Adipocyte (in vitro differentiated cells): ENCODE results near the gene CFTR.
"Not testable (repeated sequence)": the region's sequence is repeated elsewhere in the genome, so short reads cannot be mapped to it uniquely, and the experiment has no call there.

Experiments
- DNase-seq: peaks from one replicate; pipeline ENCODE4 v3.0.0-alpha.2; 2015; ENCODE audit warnings: low read depth
- H3K27me3 ChIP-seq: replicated peaks from 2 replicates; pipeline ENCODE4 v1.7.0; 2013; ENCODE audit warnings: mild to moderate bottlenecking, low read length, moderate library complexity; ENCODE audit not compliant: control insufficient read depth, insufficient read depth
- H3K36me3 ChIP-seq: 2 replicates; pipeline ENCODE4 v1.7.0; 2013; ENCODE audit warnings: low read length, mild to moderate bottlenecking, moderate library complexity; ENCODE audit not compliant: control insufficient read depth, insufficient read depth, severe bottlenecking
- H3K4me1 ChIP-seq: 2 replicates; pipeline ENCODE4 v1.7.0; 2013; ENCODE audit warnings: mild to moderate bottlenecking, low read length, moderate library complexity; ENCODE audit not compliant: control insufficient read depth, insufficient read depth
- H3K4me3 ChIP-seq: 2 replicates; pipeline ENCODE4 v1.7.0; 2013; ENCODE audit warnings: mild to moderate bottlenecking, low read length, moderate library complexity
- H3K9ac ChIP-seq: 2 replicates; pipeline ENCODE4 v1.7.0; 2013; ENCODE audit warnings: mild to moderate bottlenecking, low read length, moderate library complexity
- H3K9me3 ChIP-seq: 2 replicates; pipeline ENCODE4 v1.7.0; 2013; ENCODE audit warnings: mild to moderate bottlenecking, low read length, moderate library complexity; ENCODE audit not compliant: control insufficient read depth

The CFTR gene

GRCh38 chr7:117479225-117480054, at the start of gene CFTR:
TSS of gene CFTR (plus strand) at chr7:117480025. CDS start at chr7:117480095, 70 bp downstream.
- Histone ChIP-seq H3K4me1 (no peaks in the 10 kb centered on the region), H3K4me3 (peak within 1 kb of the TSS; percentile 77), H3K27me3 (peaks cover 29% of the 10 kb centered on the region), H3K36me3 (no peaks in the 10 kb centered on the region), H3K9me3 (no peaks in the 10 kb centered on the region), H3K9ac (no peak within 1 kb of the TSS)
- DNase-seq = peak; percentile 2

DNA sequence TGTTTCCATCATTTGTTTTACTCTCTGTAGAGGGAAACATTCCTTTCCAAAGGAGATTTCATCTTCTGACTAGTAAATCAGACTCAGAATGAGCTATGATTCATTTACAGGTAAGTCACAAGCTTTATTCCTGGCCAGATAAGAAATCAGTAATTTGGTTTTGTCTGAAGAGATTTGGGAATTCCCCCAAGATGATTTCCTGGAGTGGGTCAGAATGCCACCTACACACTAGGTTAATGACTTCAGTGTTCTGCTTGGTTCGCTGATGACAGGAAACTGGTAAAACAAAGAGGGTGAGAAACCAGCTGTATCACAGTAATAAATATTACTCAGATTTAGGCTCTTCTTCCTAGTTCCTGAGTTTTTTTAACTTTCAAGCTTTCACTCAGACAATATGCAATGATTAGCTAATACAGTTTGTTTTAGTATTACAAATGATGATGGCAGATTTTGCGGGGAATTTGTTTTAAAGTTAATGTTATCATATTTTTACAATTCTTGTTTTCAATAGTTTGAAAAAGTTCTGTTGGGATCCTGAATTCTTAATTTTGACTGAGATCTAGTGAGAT, 44.3 kb upstream of the CFTR start:
- no peak for DNase-seq
- Histone ChIP-seq H3K9me3 (peaks cover 5% of the 10 kb centered on the region), H3K27me3 (no peaks in the 10 kb centered on the region), H3K4me1 (no peaks in the 10 kb centered on the region), H3K36me3 (no peaks in the 10 kb centered on the region), H3K4me3 (no peak overlapping the region), H3K9ac (no peak overlapping the region)

GRCh38 chr7:117444646-117445045, 35.2 kb upstream of the CFTR start:
- Histone ChIP-seq H3K4me1 (peaks cover 5% of the 10 kb centered on the region), H3K27me3 (peaks cover 2% of the 10 kb centered on the region), H3K36me3 (no peaks in the 10 kb centered on the region), H3K9ac (no peak overlapping the region), H3K4me3 (no peak overlapping the region), H3K9me3 (peaks cover 1% of the 10 kb centered on the region)
- DNase-seq = no peak

DNA sequence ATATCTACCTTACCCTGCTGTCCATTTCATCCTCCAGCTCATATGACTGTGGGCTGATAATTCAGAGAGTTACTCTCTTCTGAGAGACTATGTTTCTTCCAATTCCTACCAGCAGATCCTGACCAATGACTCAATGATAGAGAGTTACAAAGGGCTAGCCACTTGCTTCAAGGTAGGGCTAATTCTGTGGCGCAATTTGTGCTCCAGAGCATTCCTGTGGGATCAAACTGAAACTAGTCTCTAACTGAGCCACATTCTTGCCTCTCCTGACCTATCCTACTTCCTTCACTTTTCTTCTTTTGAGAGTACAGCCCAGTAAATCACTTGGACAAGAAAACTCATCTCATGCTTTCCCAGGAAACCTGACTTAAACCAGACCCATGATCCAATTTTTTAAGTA, 34.6 kb upstream of the CFTR start:
- Histone ChIP-seq H3K4me3 (no peak overlapping the region), H3K9ac (no peak overlapping the region), H3K4me1 (peaks cover 5% of the 10 kb centered on the region), H3K36me3 (no peaks in the 10 kb centered on the region), H3K27me3 (peaks cover 3% of the 10 kb centered on the region), H3K9me3 (peaks cover 7% of the 10 kb centered on the region)
- no peak for DNase-seq

GRCh38 chr7:117446220-117446815, 33.5 kb upstream of the CFTR start:
- Histone ChIP-seq H3K9ac (no peak overlapping the region), H3K27me3 (peaks cover 3% of the 10 kb centered on the region), H3K36me3 (no peaks in the 10 kb centered on the region), H3K4me1 (peaks cover 5% of the 10 kb centered on the region), H3K9me3 (peaks cover 16% of the 10 kb centered on the region), H3K4me3 (no peak overlapping the region)
- no peak for DNase-seq

DNA sequence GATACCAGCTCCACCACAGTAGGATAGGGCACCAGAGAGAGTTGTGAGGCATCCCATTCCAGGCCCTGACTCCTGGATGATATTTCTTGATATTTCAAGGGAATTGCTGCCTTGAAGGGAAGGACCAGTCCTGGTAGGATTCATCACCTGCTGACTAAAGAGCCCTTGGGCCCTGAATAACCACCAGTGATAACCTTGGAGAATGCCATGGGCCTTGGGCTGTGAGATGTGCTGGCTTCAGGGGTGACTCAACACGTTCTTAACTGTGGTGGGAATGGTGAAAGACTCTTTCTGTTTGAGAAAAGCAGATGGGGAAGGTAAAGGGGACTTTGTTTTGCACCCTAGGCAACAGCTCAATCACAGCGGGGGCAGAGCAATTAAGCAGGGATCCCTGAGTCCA, 31.2 kb upstream of the CFTR start:
- Histone ChIP-seq H3K4me3 (no peak overlapping the region), H3K27me3 (peaks cover 3% of the 10 kb centered on the region), H3K36me3 (no peaks in the 10 kb centered on the region), H3K9me3 (peaks cover 24% of the 10 kb centered on the region), H3K9ac (no peak overlapping the region), H3K4me1 (peaks cover 5% of the 10 kb centered on the region)
- no peak for DNase-seq

DNA sequence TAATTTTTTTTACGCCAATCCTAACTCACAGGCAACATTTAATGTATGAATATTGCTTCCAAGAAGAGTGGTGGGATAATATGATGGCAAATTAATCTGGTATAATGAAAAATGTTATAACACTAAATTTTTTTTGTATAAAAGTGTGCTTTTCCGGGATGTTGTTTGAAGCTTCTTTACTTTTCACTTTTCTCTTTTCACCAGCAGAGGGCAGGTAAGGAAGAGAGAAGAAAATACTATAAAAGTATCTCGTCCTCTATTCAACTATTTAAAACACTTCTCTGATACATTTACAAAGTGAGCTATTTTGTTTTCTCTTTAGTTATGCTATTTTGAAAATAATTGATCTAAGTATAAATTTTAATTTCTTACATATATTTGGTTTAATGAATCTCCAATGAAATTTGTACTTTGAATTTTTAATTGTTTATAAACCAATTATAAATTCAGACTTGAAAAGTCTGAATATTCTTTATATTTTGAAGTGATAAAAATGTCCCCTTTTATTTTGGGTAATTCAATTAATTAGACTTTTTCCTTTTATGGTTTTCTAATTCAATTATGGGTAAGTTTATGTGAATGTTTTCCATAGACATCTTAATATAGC, 20.7 kb upstream of the CFTR start:
- Histone ChIP-seq H3K27me3 (no peaks in the 10 kb centered on the region), H3K4me1 (peaks cover 9% of the 10 kb centered on the region), H3K36me3 (no peaks in the 10 kb centered on the region), H3K9me3 (no peaks in the 10 kb centered on the region), H3K4me3 (no peak overlapping the region), H3K9ac (no peak overlapping the region)
- DNase-seq = peak; percentile 83

GRCh38 chr7:117459735-117460134, 20.1 kb upstream of the CFTR start:
- no peaks in the 10 kb centered on the region for H3K9me3 ChIP-seq
- H3K4me3 ChIP-seq = no peak overlapping the region
- no peaks in the 10 kb centered on the region for H3K36me3 ChIP-seq
- no peak overlapping the region for H3K9ac ChIP-seq
- no peak for DNase-seq
- no peaks in the 10 kb centered on the region for H3K27me3 ChIP-seq
- H3K4me1 ChIP-seq = peaks cover 9% of the 10 kb centered on the region

DNA sequence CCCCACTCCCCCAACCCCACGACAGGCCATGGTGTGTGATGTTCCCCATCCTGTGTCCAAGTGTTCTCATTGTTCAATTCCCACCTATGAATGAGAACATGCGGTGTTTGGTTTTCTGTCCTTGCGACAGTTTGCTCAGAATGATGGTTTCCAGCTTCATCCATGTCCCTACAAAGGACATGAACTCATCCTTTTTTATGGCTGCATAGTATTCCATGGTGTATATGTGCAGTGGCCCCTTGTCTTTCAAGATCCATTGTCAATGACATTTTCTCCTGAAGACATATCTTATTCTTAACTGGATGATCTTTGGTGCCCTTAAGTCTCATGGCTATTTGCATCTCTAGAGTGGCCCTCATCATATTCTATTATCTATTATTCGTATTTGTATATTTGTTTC, 19.0 kb upstream of the CFTR start:
- H3K36me3 ChIP-seq, DNase-seq, H3K9ac ChIP-seq, H3K4me1 ChIP-seq, H3K9me3 ChIP-seq, H3K4me3 ChIP-seq, H3K27me3 ChIP-seq: not testable (repeated sequence)

GRCh38 chr7:117468174-117468573, 11.7 kb upstream of the CFTR start:
- H3K9ac ChIP-seq = no peak overlapping the region

DNA sequence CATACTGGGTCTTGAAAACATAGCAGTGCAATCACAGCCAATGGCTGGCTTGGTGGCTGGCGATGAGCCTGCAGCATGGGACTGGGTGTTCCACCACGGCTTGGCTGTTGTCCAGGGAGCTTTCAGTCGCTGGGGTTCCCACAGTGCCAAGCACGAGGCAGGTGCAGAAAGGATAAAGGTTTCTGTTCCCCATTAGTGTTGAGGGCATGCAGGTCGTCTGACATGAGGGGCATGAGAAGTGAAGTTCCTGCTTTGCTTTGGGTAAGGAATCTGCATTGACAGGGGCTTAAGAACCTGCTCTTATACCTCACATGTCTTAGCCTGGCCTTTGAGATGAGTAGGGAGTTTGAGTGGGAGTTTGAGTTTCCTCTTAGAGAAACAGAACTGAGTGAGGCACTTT, 9.0 kb upstream of the CFTR start:
- no peak overlapping the region for H3K4me3 ChIP-seq
- DNase-seq = no peak
- no peaks in the 10 kb centered on the region for H3K4me1 ChIP-seq
- H3K9me3 ChIP-seq = no peaks in the 10 kb centered on the region
- H3K9ac ChIP-seq = no peak overlapping the region
- no peaks in the 10 kb centered on the region for H3K36me3 ChIP-seq
- H3K27me3 ChIP-seq = no peaks in the 10 kb centered on the region

More at GRCh38 chr7:117468174-117468573, 11.7 kb upstream of the CFTR start:
- Histone ChIP-seq H3K27me3 (no peaks in the 10 kb centered on the region), H3K4me3 (no peak overlapping the region), H3K9me3 (no peaks in the 10 kb centered on the region), H3K4me1 (no peaks in the 10 kb centered on the region), H3K36me3 (no peaks in the 10 kb centered on the region)
- no peak for DNase-seq
